GF-D8 (cell line): Measurements from ENCODE around the gene TNP1.

Experiments used
- DNase-seq: peaks from one replicate; lab custom pipeline; 2025; lab: John Stamatoyannopoulos, UW

Gene TNP1, protein sequence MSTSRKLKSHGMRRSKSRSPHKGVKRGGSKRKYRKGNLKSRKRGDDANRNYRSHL

DNA sequence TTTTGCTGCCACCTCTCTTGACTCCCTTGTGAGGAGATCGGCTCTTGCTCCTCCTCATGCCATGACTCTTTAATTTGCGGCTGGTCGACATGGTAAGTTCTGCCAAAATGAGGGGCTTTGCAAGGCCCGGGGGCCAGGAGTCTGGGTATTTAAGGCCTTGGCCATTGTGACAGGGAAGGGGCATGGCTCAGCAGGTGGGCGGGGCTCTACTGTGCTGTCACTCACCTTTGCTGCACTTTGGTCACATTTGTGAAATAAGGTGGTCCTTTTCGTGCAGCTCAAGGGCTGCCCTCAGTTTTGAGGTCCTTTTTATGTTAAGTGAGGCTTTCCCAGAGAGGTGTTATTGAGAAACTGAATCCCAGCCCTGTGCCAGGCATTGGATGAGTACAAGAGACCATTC is at the start of gene TNP1:
TNP1 (minus strand) TSS at position 121 of the 400 bp plus-strand sequence; CDS start at position 91, 30 bp downstream.
- no peak for DNase-seq

- no peak for DNase-seq
Measured at GRCh38 chr2:216908300-216908699, 48.4 kb upstream of the TNP1 start.

- no peak for DNase-seq
Measured at GRCh38 chr2:216905649-216906329, 45.9 kb upstream of the TNP1 start.

- no peak for DNase-seq
Measured at GRCh38 chr2:216904974-216905373, 45.1 kb upstream of the TNP1 start.

GRCh38 chr2:216904554-216904953 is 44.7 kb upstream of the TNP1 start:
- no peak for DNase-seq

DNA sequence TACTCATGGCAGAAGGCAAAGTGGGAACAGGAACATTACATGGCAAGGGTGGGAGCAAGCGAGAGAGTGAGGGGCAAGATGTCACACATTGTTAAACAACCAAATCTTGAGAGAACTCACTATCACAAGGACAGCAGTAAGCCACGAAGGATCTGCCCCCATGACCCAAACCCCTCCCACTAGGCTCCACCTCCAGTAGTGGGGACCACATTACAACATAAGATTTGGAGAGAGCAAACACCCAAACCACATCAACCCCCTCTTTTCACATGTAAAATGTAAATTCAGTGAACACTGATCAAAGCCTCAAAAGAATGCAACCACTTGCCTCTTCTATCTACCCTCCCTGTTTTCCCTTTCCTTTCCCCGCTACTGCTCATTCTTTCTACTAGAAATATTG is 43.6 kb upstream of the TNP1 start:
- DNase-seq: no peak

- DNase-seq: no peak
Measured at GRCh38 chr2:216901273-216901672, 41.4 kb upstream of the TNP1 start.

- no peak for DNase-seq
Measured at GRCh38 chr2:216900406-216900805, 40.5 kb upstream of the TNP1 start.

- no peak for DNase-seq
Measured at GRCh38 chr2:216897561-216898203, 37.8 kb upstream of the TNP1 start.

DNA sequence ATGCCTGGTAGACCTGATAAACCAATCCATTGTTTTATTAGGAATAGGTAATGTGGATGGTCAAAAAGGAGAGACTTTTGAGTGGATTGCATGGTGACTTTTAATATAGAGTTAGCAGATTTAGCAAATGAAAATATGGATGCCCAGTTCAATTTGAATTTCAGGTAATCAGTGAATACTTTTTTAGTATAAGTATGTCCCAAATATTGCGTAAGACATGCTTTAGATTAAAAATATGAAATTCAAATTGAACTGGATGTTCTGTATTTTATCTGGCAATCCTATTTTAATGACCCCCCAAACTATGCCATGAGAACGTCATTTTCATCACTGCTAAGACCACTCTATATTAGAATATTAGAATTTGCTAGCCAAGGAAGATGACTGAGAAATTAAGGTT is 30.3 kb upstream of the TNP1 start:
- no peak for DNase-seq

- DNase-seq: no peak
Measured at GRCh38 chr2:216888887-216889622, 29.2 kb upstream of the TNP1 start.

- no peak for DNase-seq
Measured at GRCh38 chr2:216888081-216888480, 28.2 kb upstream of the TNP1 start.

- DNase-seq: no peak
Measured at GRCh38 chr2:216887138-216887537, 27.3 kb upstream of the TNP1 start.

DNA sequence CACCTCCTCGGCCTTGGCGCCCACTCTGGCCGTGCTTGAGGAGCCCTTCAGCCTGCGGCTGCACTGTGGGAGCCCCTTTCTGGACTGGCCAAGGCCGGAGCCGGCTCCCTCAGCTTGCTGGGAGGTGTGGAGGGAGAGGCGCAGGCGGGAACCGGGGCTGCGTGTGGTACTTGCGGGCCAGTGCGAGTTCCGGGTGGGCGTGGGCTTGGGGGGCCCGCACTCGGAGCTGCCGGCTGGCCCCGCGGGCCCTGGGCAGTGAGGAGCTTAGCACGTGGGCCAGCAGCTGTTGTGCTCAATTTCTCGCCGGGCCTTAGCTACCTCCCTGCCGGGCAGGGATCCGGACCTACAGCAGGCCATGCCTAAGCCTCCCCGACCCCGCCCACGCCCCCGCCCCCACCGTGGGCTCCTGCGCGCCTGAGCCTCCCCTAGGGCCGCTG is 25.3 kb upstream of the TNP1 start:
- DNase-seq: no peak

- DNase-seq: no peak
Measured at GRCh38 chr2:216884347-216884746, 24.5 kb upstream of the TNP1 start.

- DNase-seq: no peak
Measured at GRCh38 chr2:216882876-216883275, 23.0 kb upstream of the TNP1 start.

DNA sequence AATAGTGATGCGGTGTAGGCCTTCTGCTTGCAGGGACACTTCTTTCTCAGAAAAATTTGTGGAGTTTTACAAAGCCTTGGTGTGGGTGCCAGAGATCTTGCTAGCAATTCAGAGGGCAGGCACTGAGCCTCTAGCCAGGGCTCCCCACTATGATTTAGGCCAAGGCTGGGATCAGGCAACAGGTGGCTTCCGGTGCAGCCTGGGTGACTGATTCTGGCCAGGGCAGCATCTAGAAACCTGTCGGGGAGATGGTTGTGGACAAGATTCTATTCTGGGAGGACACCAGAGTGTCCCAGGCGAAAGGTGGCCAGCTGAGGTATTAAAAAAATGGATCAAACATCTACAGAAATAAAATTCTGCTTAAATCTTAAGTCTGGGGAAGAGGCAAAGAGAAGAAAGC is 21.5 kb upstream of the TNP1 start:
- DNase-seq: no peak

GRCh38 chr2:216880509-216881184 is 20.8 kb upstream of the TNP1 start:
- peak; percentile 39 for DNase-seq

- DNase-seq: no peak
Measured at GRCh38 chr2:216879727-216880508, 20.1 kb upstream of the TNP1 start.

DNA sequence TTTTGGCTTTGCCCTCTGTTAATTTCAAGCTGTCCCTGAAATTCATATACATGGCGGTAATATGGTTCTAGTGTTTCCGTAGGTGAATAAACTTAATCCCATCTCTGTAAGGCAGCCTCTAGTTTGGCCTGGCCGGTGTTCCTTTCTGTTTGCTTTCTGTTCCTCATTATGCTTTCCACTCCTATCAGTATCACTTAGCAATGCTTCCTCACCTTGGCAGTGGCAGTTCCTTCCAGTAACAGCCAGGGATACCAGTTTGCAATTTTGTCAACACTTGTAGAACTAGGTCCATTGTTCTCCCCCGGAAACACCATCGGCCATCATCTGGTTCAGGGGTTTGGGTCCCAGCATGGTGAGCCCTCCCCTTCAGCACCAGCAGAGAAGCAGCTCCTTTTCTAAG is 18.2 kb upstream of the TNP1 start:
- DNase-seq: no peak

DNA sequence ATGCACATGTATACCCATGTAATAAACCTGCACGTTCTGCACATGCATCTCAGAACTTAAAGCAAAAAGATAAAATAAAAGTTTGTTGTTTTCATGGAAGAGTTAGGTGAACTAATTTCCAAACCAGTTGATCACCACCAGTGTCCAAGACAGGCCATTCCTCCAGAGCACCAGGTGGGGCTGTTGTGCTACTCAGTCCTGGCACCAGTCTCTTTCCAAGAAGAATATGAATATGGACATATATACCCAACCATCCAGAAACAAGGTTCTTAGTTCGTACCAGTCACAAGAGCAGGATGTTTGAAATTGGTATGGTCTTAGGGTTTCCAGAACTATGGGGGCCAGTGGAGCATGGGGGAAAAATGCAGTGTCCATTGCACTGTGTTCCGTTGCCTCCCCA is 17.2 kb upstream of the TNP1 start:
- no peak for DNase-seq

GRCh38 chr2:216875862-216876261 is 16.0 kb upstream of the TNP1 start:
- no peak for DNase-seq
